Left ventricle myocardium superior (tissue), 1 donor: ENCODE measurements around the gene SELENOM. TPM values are rescaled to one million over a fixed set of nuclear protein-coding genes. Genes with fewer than 3 reads are reported as not detected.

ENCODE experiments used
- ATAC-seq: fragments of 200-7000 bp; cut with Tn5 transposase; one replicate; pipeline ENCODE4 v1.9.1; 2020; ENCODE audit warnings: mild to moderate bottlenecking, moderate library complexity
- DNase-seq: peaks from one replicate; pipeline ENCODE4 v3.0.0-alpha.2; 2020
- intact Hi-C: fragments of 100-400 bp; cut with micrococcal nuclease; formaldehyde crosslinking; loops from one replicate; pipeline ENCODE4 v1.11.0; 2022
- total RNA-seq: library from RNA; stranded (reverse); fragmentation: NEBNext Ultra II Directional; extraction: Animal tissue kit (Norgen Biotek cat#: 25700); gene quantifications from one replicate; pipeline ENCODE4 v1.2.1, GENCODE V29; 2021
- donor health status: DM: no; HTN: yes; CAD: no; lungs with severe emphysema.

The SELENOM gene
- total RNA-seq, 1 donor from 2014 or later = 32.9 TPM

DNA sequence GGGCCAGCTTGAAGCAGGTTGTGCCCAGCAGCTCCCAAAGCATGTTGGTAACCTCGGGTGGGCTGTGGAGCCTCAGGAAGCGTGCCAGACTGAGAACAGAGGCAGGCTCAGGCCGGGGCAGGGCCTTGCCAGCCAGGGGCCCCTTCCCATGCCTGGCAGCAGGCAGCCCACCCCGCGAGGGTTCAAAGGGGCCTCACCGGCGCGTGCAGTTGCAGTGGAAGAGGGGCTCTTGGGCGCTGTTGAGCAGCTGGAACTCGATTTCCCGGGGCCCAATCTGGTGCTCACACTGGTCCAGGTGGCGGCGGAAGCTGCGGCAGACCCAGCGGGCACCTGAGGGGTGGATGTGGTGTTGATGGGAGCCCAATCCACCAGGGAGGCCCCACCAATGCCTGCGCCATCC, 29.3 kb upstream of the SELENOM start:
- DNase-seq = no peak
- no peak for ATAC-seq
- intact Hi-C loops = no loop called here

GRCh38 chr22:31136155-31136554, 28.8 kb upstream of the SELENOM start:
- ATAC-seq = no peak
- DNase-seq = no peak
- intact Hi-C loops = no loop called here

- ATAC-seq = no peak
- intact Hi-C loops = no loop called here
- DNase-seq = no peak
These were observed 28.3 kb upstream of the SELENOM start for GRCh38 chr22:31135706-31136105.

DNA sequence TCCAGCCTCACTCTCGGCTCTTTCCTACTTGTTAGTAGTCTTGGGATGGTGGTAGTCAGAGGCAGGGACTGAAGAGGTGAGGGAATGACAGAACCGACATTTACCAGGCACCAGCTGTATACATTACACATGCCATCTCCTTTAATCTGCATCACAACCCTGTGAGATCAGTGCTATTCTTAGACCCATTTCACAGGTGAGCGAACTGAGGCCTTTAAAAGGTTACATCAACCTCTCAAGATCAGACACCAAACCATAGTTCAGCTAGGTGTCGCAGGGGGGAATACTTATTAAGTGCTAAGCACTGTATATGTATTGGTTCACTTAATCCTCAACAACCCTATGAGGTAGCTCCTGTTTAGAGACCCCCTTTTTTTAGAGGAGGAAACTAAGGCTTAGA, 27.3 kb upstream of the SELENOM start:
- no peak for DNase-seq
- no peak for ATAC-seq
- intact Hi-C loops = no loop called here

- DNase-seq = no peak
- ATAC-seq = no peak
- intact Hi-C loops = no loop called here
These were observed 26.5 kb upstream of the SELENOM start for GRCh38 chr22:31133911-31134310.

DNA sequence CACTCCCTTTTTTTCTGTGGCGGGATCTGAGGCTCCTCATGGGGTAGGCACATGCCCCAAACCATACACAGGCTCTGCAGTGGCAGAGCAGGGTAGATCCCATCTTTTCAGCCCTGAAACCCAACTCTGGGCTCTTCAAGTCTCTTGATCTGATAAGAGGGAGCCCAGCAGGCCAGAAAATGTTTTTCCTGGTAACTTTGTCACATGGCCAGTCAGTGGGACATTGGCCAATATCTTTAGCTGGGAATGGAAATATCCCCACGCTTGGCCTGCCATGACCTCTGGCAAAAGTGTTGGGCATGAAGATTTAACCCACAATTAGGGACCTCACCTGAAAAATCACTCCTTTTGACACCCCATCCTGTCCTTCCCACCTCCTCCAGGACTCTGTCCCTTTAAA, 23.5 kb upstream of the SELENOM start:
- intact Hi-C loops = no loop called here
- no peak for ATAC-seq
- no peak for DNase-seq

GRCh38 chr22:31128156-31128555, 20.8 kb upstream of the SELENOM start:
- ATAC-seq (no peak), DNase-seq (no peak)
- intact Hi-C loops = no loop called here

GRCh38 chr22:31127181-31127772, 19.9 kb upstream of the SELENOM start:
- DNase-seq = no peak

DNA sequence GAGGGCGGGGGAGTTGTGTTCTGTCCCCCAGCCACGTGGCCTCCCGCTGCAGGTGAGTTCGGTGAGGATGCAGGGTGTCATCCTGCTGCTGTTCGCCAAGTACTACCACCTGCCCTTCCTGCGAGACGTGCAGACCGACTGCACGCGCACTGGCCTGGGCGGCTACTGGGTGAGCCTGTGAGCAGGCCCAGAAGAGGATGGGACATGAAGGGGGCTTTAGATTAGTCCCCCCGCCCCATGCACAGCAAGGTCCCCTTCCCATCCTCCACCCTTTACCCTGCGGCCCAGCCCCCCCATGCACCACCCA, 19.5 kb upstream of the SELENOM start:
- ATAC-seq (no peak), DNase-seq (no peak)
- intact Hi-C loops = no loop called here

More at GRCh38 chr22:31127181-31127772, 19.9 kb upstream of the SELENOM start:
- intact Hi-C loops = no loop called here
- no peak for ATAC-seq

DNA sequence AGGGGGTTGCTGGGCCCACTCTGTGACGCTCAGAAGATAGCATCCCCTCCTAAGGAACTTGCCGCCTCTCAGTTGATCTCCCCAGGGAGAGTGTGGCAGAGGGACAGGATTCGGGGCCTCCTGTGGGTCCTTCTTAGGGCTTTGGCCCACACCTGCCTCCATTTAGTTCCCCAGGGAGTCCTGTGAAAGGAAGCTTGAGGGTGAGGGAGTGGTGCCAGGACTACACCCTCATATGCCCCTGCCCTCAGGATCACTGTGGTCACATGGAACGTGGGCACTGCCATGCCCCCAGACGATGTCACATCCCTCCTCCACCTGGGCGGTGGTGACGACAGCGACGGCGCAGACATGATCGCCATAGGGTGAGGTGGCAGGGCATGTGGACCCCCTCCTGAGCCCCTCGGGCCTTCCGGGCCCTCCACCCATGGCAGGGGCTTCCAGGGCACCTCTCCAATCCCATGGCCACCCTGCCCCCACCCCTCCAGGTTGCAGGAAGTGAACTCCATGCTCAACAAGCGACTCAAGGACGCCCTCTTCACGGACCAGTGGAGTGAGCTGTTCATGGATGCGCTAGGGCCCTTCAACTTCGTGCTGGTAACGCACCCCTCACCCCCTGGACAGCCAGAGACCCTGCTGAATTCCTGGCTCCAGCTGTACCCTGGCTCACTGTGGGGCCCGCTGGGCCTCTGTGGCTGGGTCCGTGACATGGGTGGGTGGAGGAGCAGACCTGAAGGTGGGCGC, 18.9 kb upstream of the SELENOM start:
- intact Hi-C loops = no loop called here
- DNase-seq = no peak
- ATAC-seq = no peak

DNA sequence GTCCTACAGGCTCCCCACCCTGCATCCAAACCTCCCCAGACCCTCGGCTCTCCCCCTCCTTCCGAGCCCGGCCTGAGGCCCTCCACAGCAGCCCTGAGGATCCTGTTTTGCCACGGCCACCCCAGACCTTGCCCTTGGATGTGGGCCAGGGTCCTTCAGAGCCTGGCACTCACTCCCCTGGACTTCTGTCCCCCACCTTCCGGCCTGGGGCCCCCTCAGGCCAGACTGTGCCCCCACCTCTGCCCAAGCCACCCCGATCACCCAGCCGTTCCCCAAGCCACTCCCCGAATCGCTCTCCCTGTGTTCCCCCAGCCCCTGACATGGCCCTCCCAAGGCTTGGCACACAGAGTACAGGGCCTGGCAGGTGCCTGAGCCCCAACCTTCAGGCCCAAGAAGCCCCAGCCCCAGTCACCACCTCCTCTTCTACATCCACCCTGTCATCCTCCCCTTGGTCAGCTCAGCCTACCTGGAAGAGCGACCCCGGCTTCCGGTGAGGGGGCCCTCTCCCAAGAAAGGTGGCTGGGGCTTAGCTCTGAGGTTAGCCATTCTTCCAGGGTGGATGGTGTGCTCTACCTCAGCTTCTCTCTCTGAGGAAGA, 18.3 kb upstream of the SELENOM start:
- no peak for DNase-seq
- intact Hi-C loops = no loop called here
- no peak for ATAC-seq

- no peak for ATAC-seq
- peak; percentile 32 for DNase-seq
- intact Hi-C loops = no loop called here
These were observed 17.6 kb upstream of the SELENOM start for GRCh38 chr22:31124811-31125465.

- ATAC-seq (no peak), DNase-seq (no peak)
- intact Hi-C loops = no loop called here
These were observed 16.9 kb upstream of the SELENOM start for GRCh38 chr22:31124290-31124689.

DNA sequence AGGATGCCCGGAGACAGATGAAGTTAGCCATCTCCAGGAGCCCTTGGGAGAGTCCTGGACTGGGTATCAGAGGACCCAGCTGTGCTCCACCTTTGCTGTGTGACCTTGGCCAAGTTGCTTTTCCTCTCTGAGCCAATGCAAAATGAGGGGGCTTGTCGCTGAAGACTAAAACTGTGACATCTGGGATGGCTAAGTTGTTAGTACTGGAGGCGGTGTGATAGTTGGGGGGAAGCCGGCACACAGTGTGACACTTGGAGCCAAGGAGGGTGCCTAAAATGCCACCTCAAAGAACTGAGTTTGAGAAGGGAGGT, 15.9 kb upstream of the SELENOM start:
- ATAC-seq (no peak), DNase-seq (no peak)
- intact Hi-C loops = no loop called here

DNA sequence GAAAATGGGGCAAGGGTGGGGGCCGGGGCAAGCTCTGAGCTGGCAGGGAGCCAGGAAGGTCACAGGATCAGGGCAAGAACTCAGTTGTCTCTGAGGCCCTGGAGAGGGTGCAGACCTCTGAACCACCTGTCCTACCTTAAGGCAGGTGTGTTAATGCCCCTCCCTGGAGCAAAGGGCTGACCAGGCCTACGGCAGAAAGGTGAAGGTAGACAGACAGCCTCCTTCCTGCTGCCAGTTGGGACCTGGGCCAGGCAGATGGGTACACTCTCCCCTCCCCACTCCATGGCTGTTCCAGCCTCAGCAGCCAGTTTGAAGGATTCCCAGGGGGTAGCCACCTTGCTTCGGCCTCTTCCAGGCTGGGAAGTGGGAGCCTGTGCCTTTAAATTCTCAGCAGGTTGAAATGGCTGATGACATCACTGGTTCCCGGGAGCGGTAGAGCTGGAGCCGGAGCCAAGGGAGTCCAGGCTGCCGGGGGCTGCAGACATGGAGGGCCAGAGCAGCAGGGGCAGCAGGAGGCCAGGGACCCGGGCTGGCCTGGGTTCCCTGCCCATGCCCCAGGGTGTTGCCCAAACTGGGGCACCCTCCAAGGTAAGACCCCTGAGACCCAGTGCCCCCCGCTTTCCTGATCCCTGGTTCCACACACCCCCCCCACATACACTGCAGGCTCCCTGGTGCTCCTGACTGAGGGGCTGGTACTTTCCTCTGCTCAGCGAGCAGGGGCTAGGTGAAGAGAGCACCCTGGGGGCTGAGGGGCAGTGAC, 15.3 kb upstream of the SELENOM start, which contains the start of gene INPP5J:
Gene INPP5J, plus strand, starts transcription at position 435 of the 760 bp plus-strand sequence. Its CDS starts 49 bp downstream, at position 484.
- DNase-seq = peak; percentile 72
- intact Hi-C loops = no loop called here
- peak; percentile 77 for ATAC-seq

DNA sequence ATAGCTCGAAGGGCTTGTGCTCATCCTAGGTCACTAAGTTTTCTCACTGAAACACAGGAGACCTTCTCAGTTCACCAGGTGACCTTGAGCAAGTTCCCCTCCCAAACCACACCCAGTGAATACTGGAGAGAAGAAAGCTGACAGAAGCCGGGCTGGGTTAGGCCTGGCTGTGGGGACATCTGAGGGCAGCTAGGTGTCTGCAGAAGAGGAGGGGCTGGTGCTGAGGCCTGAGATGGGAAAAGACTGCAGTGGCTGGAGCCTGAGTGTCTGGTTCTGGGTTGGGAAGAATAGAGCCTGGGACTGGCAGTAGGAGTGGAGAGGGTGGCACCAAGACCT, 14.8 kb upstream of the SELENOM start:
- intact Hi-C loops = no loop called here
- ATAC-seq (peak; percentile 65), DNase-seq (peak; percentile 44)

- intact Hi-C loops = no loop called here
- ATAC-seq (no peak), DNase-seq (no peak)
These were observed 14.0 kb upstream of the SELENOM start for GRCh38 chr22:31121403-31121802.

DNA sequence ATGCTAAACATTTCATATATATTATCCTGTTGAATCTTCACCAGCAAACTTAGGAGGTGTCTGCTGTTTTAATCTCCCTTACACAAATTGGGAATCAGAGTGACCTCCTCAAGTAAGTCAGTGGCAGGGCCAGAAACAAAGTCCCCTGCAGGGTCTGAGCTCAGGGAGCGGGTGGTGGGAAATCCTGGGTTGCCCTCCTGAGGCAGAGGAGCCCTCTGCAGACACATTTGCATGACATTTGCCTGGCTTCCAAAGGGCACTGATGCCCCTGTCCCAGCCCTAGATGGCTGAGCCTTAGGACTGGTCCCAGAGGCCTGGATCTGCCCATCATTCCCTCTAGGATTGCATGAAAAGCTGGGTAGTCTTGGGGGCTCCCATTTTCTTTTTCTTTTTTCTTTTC, 13.3 kb upstream of the SELENOM start:
- DNase-seq = no peak
- ATAC-seq = no peak
- intact Hi-C loops = no loop called here

DNA sequence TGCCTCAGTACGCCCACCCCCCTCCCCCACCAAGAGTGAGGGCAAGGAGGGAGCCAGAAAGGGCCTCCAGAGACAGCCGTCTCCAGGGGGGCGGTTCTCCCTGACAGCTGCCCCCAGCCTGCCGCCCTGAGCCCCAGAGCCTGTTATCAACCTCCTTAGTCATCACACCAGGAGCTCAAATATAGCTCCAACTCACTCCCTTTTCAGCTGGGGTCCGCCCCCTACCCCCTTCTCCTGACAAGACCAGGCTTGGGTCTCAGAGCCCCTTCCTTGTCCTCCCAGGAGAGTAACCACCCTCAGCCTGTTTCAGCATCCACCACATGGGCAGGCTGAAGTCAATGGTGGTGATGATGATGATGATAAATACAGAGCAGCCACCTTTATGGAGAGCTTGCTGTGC, 12.9 kb upstream of the SELENOM start:
- intact Hi-C loops = no loop called here
- ATAC-seq = no peak
- DNase-seq = no peak
